GM18909 (cell line): ENCODE results near the gene RBFOX1.
"Not testable (repeated sequence)": the region's sequence is repeated elsewhere in the genome, so short reads cannot be mapped to it uniquely, and the experiment has no call there.

ENCODE experiments used
- ATAC-seq: cut with Tn5 transposase; IDR thresholded peaks from one replicate; pipeline ENCODE4 v1.9.1; 2021; ENCODE audit warnings: mild to moderate bottlenecking; ENCODE audit not compliant: unreplicated experiment, poor library complexity

Gene RBFOX1

GRCh38 chr16:7443648-7444365 is 111.2 kb downstream of the RBFOX1 start:
- ATAC-seq = no peak

DNA sequence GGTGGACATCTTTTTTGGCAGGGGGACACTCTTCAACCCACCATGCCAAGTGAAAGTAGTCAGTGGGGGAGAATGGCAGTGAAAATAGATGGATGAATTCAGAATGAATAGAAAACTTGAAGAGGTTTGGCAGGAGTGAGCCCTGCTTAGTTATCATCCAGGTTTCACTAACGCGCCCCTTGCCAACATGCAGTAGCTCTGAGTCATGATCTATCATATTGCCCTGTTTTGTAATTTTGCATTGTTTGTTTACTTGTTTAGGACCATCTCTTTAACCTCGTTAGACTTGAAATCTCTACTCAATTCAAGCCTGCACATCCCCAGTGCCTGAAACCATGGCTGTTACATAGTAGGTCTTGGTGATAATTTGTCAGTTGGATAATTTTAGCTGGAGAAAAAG is 116.7 kb downstream of the RBFOX1 start:
- ATAC-seq = no peak

- ATAC-seq = no peak
Observed at GRCh38 chr16:7449808-7450207, 117.2 kb downstream of the RBFOX1 start.

GRCh38 chr16:7450440-7450839 is 117.8 kb downstream of the RBFOX1 start:
- ATAC-seq = no peak

- ATAC-seq = no peak
Observed at GRCh38 chr16:7452090-7452489, 119.4 kb downstream of the RBFOX1 start.

- no peak for ATAC-seq
Observed at GRCh38 chr16:7456211-7456610, 123.6 kb downstream of the RBFOX1 start.

DNA sequence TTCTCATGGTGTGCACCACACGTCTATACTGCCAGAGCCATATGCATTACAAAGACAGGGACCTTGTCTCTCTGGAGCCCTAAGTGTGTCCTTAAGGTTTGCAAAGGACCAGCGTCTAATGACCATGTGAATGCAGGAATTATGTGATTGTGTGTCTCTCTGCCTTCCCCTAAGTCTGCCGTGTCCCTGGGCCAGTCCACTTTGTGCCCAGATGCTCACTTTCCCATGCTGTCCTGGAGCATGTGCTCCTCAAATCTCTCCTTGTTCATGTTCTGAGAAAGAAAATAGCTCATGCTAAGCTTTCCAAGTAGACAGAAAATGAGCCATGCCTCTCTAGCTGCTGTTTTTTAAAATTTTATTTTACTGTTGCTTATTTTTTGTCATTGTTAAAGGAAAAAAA is 125.5 kb downstream of the RBFOX1 start:
- no peak for ATAC-seq

DNA sequence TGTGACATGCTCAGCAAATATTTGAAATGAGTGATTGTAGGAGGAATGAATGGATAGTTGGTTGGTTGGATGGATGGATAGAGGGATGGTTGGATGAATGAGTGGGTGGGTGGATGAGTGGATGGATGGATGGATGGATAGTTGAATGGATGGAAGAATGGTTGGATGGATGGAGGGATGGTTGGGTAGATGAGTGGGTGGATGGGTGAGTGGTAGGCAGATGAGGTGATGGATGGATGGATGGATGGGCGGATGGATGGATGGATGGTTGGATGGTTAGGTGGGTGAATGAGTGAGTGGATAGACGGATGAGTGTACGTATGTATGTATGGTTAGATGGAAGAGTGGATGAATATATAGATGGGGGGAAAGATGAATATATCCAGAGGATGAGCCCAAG is 137.7 kb downstream of the RBFOX1 start:
- no peak for ATAC-seq

GRCh38 chr16:7471268-7471667 is 138.6 kb downstream of the RBFOX1 start:
- no peak for ATAC-seq

GRCh38 chr16:7482032-7482431 is 149.4 kb downstream of the RBFOX1 start:
- no peak for ATAC-seq

GRCh38 chr16:7482596-7483290 is 150.1 kb downstream of the RBFOX1 start:
- no peak for ATAC-seq

GRCh38 chr16:7487574-7488323 is 155.1 kb downstream of the RBFOX1 start:
- ATAC-seq = no peak

GRCh38 chr16:7492122-7492521 is 159.5 kb downstream of the RBFOX1 start:
- no peak for ATAC-seq

- no peak for ATAC-seq
Observed at GRCh38 chr16:7493133-7493532, 160.5 kb downstream of the RBFOX1 start.

- no peak for ATAC-seq
Observed at GRCh38 chr16:7497691-7498090, 165.0 kb downstream of the RBFOX1 start.

GRCh38 chr16:7501868-7502267 is 169.2 kb downstream of the RBFOX1 start:
- no peak for ATAC-seq

DNA sequence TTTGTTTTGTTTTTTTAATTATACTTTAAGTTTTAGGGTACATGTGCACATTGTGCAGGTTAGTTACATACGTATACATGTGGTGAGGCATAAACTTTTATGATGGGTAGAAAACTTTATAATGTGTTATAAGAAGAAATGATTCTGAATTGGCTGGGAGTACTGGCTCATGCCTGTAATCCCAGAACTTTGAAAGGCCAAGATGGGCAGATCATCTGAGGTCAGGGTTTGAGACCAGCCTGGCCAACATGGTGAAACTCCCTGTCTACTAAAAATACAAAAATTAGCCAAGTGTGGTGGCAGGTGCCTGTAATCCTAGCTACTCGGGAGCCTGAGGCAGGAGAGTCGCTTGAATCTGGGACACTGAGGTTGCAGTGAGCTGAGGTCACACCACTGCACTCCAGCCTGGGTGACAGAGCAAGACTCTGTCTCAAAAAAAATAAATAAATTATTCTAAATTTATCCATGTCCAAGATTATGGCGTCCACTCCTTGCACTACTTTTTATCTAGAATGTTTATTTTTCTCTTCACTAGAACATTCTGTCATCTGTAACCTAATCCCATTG is 170.0 kb downstream of the RBFOX1 start:
- ATAC-seq = not testable (repeated sequence)

GRCh38 chr16:7503666-7504065 is 171.0 kb downstream of the RBFOX1 start:
- no peak for ATAC-seq

DNA sequence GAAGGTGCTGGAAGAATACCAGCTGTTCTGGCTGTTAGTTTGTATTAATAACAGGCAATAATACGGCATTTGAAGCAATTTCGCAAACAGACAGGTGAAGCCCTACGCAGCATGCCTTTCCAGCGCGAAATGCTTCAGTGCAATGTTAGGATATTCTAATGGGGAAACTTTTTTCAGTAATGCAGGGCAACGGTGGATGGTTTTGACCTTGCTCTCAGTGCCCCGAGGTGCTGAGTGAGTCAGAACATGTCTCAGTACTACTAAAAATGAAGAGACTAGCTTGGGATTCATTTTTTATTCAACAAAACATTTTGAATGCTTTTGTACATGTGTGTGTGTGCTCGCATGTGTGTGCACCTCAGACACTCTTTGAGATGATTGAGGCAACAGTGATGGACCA is 172.2 kb downstream of the RBFOX1 start:
- ATAC-seq = no peak

- no peak for ATAC-seq
Observed at GRCh38 chr16:7505495-7505894, 172.8 kb downstream of the RBFOX1 start.

DNA sequence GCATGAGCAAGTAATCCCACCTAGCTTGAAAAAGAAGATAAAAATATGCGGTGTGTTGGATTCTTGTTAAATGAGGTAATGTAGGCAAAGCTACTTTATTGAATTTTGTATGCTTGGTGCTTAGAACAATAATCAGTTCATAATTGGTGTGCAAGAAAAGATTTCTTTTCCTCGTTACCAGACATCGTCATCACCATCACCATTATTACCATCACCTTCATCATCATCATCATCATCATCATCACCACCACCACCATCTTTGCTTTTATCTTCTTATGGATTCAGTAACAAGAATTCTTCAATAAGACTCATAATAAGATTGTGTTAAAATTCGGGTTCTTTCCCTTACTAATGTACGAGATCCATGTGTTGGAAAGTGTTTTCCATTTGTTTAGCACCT is 173.7 kb downstream of the RBFOX1 start:
- ATAC-seq = no peak
